Activated CD8-positive, alpha-beta memory T cell treated with anti-CD3 and anti-CD28 coated beads for 1 hour (primary cell): ENCODE measurements around the gene FAT2.
"Not testable (repeated sequence)": the region's sequence is repeated elsewhere in the genome, so short reads cannot be mapped to it uniquely, and the experiment has no call there.

ENCODE experiments used
- DNase-seq, 2 donors: peaks; one replicate each; pipeline ENCODE4 v3.0.0-alpha.2; 2020; ENCODE audit warnings: low read depth in 1 of 2; ENCODE audit errors: extremely low read depth in 1 of 2

Gene FAT2

DNA sequence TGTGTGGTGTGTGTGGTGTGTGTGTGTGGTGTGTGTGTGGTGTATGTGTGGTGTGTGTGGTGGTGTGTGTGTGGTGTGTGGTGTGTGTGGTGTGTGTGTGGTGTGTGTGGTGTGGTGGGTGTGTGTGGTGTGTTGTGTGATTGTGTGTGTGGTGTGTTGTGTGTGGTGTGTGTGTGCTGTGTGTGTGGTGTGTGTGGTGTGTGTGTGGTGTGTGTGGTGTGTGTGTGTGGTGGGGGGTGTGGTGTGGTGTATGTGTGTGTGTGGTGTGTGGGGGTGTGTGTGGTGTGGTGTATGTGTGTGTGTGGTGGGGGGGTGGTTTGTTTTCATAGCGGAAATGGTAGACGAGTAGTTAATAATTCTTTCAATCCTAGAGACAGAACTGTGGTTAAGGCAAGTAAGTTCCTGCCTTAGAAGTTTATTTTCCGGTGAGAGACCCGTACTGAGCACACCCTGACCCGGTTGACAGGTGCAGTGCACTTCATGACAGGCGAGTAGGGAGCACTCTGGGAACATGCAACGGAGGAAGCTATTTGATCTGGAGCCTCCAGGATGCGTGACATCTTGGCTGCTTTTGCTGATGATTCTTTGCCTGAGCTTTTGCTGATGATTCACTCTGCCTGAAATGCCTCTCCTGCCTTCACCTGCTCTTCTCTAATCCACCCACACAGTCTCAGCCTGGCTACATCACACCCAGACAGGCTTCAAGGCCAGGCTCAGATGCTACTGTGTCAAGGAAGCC, 21.7 kb upstream of the FAT2 start:
- DNase-seq = no peak

DNA sequence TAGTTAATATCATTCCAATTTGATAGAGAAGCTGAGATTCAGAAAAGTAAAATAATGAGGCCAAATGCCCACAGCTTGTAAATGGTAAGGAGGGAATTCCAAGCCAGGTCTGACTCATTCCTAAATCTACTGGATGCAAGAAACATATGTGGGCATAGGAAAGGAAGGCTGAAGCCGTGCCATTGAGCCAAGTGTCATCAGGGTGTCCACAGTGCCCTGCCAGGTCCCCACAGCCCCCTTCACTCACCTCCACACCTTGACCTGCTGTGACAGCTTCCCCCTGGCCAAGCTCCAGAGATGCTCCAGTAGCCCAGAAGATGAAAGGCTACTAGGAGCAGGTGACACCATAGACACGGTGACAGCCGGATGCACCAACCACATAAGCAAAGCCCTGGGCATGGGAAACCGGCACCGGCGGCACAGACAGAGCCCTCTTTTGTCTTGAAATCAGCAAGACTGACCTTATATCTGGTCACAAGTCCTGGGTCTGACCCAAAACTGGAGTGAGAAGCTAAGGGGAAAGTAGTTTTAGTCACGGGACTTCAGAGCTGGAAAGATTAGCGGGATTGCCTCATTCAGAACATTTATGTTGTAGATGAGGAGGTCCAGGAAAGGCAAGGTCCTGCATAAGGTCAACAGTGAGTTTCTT, 20.1 kb upstream of the FAT2 start:
- no peak for DNase-seq

DNA sequence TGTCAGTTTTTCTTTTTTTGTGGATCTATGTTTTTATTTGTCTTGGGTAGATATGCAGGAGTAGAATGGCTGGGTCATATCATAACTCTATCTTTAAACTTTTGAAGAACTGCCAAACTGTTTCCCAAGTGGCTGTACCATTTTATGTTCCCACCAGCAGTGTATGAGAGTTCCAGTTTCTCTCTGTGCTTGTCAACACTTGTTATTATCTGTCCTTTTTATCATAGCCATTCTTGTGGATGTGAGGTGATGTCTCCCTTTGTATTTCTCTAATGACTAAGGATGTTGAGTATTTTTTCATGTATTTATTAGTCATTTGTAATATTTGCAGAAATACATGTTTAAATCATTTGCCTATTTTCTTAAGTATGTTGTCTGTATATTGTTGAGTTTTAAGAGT, 17.4 kb upstream of the FAT2 start:
- no peak for DNase-seq

DNA sequence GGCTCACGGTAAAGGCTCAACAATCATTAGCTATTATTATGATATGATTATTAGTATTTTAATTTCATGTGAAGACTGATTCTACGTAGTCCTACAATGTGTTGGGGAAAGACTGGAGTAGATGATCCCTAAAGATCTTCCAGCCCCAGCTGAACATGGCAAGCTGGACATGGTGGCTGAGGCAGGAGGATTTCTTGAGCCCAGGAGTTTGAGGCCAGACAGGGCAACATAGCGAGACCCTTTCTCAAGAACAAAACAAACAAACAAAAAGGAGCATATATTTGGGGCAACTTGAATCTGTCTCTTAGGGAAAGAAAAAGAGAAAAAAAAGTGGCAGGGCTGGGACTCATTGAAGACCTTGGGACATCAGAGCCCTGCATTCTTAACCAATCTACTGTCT, 16.2 kb upstream of the FAT2 start:
- DNase-seq = no peak

DNA sequence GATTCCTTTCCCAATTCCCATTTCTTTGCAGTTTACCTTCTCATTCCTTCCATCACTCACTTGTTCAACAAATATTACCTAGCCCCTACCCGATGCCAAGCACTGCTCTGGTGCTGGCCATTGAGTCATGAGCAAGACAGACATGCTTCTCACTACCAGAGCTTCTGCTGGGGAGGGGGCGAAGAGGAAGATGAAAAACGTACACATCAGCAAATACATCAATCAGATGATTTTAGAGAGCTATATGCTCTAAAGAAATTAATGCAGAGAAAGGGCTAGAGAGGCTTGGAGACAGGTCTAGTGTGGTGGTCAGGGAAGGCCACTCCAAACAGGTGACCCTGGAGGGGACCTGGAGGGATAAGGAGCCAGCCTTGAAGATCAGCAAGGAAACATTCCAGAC, 14.4 kb upstream of the FAT2 start:
- no peak for DNase-seq

DNA sequence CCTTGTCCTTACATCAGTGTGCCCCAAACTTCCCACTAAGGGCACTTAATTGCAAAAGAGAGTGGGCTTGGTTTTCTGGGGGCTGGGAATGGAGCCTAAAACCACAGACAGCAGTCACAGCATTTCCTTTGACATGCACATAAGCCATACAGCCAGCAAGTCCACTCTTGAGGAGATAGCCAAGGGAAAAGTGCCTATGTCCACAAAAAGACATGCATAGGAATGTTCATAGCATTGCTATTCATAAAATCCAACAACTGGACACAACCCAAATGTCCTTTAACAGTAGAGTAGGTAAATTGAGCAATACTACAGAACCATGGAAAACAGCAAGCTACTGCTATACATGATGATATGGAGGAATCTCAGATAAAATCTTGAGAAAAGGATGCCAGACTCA, 11.7 kb upstream of the FAT2 start:
- no peak for DNase-seq

DNA sequence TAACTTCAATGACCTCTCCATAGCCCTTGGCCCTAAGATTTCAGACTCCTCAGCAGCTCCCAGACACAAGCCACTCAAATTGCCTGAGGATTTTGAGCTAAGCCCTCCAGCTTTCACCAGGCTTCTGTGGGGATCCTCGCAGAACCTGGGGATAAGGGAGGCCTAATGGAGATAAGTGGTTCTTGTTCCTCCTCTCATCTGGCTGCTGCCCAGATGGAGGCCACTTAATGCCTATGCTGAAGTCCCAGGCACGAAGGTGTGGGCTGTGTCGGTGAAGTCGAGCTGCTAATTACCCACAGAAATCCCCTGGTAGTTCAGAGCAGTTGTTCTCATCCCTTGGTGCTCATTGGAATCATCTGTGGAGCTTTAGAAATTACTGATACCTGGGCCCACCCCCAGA, 10.3 kb upstream of the FAT2 start:
- no peak for DNase-seq

DNA sequence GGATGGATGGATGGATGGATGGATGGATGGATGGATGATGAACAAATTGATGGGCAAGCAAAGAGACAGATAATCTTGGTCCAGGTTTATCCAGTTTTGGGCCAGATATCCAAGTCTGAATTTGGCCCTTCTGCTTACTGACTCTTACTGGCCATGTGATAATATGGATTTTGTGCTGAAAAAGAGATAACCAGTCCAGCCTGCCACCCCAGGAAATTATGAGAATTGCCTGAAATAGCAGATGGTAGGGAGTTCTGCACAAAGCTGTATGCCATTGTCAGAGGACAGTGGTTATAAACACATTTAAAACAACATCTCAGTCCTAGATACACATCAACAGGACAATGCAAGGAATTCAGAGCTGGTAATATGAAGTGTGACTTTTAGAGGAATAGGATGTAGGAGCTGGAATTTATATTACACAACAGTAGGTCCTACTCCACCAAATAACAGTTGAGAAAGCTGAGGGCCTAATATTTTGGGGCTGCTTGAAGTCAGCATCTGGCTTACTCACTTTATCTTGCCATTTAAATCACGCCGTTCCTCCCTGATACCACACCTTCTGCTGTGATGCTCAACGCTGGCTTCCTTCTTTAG, 9.0 kb upstream of the FAT2 start:
- no peak for DNase-seq

DNA sequence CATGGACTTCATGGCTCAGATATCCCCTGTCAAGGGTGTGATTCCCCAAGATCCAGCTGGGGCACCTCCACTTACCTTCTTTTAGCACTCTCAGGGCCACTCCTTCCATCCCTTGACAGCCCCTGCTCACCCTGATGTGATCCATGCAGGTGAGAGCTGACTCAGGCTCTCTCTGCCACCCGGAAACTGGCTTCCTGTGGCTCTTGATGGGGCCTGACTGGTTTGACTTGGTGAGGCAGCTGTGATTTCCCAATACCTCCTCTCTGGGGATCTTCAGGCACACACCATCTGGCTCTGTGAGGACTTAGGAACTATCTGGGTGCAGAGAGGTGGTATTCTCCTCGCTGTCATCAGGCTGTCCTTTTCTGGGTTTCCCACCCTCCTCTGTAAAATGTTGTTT, 7.9 kb upstream of the FAT2 start:
- no peak for DNase-seq

DNA sequence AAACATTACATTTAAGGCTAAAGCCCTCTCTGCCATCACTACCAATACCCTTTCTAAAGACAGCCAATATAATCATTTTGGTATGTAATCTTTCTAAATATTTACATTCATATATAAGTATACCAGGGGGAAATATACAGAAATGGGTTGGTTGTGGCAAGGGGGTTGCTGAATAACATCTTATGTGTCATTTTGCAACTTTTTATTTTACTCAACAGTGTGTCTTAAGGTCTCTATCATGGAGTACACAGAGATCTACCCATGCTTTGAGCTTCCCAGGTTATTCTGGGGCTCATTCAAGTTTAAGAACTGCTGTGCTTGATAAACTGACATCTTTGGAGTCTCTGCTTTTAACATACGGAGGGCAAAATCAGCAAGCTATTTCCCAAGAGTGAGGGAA, 7.4 kb upstream of the FAT2 start:
- DNase-seq = no peak

DNA sequence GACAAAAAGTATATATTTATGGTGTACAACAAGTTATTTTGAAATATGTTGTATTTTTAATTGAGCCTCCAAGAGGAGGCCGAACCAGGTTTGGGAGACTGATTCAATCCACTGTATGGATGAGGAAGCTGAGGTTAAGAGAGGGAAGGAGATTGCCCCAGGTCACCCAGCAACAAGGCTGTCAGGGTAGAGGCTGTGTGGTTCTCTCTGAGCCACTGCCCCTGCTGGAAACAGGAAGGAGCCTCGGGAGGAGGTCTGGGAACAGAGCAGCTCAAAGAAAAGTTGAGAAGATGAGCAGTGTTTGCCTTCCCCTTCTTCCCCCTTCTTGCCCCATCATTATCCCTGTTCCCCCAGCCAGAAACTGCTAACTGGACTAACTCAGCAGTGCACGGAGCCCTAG, 6.6 kb upstream of the FAT2 start:
- DNase-seq = no peak

DNA sequence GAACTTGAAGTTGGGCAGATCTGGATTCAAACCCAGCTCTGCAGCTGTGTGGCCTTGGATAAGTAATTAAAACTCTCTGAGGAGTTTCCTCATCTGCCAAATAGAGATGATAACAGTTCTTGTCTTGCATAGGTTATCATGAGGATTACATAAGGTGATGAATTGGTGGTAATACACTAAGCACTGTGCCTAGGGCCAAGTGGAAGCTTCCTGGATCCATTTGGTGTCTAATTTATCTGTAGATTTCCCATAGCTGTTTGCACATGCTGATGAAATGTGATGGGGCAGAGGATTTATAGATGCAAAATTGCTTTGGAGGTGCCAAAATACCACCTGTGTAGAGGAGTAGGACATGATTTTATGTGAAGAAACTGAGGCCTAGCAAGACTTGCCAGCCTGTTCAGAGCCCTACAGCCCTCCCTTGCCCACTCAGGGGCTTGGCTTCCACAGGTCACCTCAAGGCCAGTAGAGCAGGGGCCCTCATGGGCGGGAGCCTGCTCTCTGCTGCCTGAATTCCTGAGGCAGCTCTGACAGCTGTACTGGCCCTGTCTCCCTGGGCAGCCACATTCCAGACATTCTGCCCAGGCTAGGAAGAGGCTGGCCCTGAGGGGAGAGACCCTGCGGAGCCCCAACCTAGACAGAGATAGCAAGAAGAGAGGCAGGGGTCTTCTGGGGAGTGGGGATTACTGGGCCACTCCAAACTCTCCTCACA, 5.9 kb upstream of the FAT2 start:
- DNase-seq = no peak

DNA sequence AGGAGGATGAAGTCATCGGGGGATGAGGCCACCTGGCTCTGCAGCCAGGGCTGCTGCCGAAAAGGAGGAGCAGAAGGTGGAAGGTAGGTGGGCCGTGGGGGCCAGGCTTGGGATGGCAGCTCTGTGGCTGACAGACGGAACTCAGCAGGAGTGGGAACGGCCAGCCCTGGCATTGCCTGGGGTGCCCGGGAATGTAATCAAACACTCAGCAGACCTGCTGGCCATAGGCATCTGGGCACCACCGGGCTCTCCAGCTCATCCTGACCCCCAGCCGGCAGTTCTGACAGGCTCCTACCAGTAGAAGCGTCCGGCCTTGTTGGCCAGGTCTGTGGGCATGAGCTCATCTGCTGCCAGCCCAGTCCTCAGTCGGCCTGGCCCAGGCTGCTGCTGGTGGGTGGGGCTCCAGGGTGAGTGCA, 4.3 kb upstream of the FAT2 start:
- DNase-seq = no peak

DNA sequence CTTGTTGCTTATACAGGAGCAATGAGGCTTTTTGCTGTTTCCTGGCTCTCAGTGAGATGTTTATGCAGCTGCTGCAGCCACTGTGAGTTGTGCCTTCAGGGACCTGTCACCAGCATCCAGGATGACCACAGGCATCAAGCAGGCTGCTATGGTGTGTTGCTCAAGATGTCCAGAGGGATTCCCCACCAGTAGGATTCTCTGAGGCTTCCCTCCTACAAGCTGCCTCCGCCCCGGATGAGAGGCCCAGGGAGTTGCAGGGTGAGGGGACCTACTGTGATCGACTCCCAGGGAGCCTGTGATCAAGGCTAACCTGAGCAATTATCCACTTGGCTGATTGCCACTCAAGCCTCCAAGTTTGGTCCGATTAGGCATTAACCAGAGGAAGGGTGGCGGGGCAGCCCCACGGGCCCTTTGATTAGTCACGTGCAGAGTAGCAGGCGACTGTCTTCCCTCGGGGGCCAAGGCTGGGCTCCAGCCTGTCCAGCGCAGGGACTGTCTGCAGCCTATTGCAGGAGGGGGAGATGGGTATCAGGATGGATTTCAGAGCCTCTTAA, 1.8 kb upstream of the FAT2 start:
- no peak for DNase-seq

DNA sequence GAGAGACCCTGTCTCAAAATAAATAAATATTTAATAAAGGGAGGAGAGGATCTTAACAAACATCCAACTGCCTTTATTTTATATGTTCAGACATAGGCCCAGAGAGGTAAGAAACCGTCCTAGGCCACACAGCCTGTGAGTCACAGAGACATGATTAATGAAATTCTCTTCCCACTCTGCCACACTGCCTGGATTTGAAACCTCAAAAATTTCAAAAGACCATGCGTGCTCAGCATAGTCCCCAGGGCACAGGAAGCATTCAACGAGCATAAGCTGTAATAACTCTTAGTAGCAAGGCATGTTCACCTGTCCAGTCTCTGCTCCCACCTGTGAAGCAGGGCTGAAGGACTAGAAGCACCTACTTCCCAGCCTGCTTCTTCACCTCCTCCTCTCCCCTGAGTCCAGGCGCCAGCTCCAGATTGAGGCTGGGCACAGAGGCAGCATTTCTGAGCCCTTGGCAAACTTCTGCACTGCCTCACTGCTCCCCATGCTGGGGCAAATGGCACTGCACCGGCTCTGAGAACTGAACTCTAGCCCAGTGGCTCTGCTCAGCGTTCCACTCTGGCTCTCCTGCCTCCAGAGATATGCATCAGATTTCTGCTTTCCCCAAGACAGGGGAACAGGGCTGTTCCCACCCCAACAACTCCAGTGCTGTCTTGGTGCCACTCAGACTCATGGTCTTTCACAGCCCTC, 1.1 kb downstream of the FAT2 start:
- no peak for DNase-seq

DNA sequence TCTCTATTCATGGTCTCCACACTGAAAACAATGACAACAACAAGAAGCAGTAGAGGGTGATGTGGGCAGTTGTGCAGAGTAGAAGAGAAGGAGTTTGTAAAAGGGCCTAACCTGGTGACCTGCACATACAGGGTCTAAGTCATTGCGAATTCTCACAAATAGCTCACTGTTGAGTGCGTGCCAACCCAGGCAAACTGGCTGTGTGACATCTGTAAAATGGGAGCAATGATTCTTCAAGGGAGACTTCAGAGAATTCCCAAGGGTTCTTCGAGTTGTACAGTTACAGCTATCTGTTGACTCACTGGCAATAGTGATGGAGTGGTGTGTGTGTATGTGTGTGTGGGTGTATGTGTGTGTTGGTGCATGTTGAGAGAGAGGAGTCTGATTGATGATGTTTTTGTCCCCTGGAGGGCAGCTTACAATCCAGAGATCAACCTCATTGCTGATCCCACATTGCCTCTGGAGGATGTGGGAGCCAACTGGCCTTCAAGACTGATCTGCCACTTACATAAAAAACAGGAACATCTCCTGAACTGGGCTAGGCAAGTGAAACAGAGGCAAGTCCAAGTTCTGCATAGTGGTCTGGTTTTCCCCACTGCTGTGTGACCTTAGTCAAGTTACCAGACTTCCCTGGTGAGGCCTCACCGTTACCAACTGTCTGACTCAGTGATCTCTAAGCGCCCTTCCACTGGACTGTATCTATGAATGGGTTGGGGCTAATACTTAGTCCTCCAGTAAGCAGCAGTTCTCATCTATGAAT, 3.2 kb downstream of the FAT2 start:
- no peak for DNase-seq

DNA sequence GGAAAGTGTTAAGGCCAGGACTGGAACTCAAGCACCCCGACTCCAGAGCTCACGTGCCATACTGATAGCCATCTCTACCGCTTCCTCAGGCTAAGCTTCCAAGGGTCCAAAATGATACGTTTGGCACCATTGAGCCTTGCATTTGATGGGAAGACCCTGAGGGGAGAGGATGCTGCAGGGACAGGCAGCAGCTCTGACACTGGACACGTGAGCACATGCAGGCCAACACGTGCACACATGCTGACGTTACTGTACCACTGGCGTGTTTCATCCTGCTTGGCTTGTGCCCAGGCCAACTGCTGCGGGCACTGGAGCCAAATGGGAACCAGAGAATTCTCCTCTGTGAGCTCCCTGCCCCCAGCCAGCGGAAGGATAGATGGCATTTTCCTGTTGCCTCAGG, 5.2 kb downstream of the FAT2 start:
- DNase-seq = no peak

DNA sequence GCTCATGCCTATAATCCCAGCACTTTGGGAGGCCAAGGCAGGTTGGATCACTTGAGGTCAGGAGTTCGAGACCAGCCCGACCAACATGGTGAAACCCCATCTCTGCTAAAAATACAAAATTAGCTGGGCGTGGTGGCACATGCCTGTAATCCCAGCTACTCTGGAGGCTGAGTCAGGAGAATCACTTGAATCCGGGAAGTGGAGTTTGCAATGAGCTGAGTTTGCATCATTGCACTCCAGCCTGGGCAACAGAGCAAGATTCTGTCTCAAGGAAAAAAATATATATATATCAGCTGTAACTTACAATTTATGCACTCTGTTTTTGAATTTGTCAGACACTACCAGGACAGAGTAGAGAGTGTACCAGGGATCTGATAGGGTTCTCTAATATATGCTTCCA, 5.8 kb downstream of the FAT2 start:
- not testable (repeated sequence) for DNase-seq

DNA sequence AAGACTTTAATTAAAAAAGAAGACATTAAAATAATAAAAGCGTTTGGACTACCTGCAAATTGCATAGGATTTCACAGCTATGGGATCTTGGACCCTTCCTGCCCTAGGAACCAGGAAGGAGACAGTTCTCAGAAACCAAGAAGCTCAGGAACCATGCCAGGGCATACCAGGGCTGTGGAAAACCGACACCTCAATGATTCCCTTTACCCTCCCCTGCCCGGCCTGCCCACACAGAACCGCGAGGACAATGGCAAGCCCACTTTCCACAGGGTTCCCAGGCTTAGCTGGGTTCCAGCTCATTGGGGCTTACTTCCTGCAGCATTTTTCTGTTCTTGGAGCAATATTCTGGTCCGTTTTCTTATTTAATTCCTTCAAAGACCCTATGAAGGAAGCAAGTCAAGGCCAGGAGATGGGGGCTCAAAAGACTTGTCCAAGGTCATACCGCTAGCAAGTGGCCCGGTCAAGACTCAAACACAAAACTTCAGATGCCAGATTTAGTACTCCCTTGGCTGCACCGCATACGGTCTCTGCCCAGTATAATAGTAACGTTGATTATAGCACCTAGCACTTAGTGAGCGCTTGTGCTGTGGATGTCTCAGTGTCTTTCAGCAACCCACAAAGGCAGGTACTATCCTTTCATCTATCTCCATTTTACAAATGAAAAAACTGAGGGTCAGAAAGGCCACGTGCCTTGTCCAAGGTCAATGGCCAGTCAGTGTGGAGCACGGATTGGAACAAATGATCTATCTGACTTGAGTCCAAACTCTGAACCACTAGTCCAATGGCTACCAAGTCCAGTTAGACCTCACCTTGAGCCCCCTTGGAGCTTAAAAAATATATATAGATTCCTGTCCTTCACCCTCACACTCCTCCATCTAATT, 6.8 kb downstream of the FAT2 start:
- DNase-seq = no peak
